GM12878 (cell line): Measurements from ENCODE around the gene PLA2G4E. TPM values are rescaled to one million over a fixed set of nuclear protein-coding genes. Genes with fewer than 3 reads are reported as not detected.
A peak's percentile ranks its signal among the peaks of the same experiment; 100 is the strongest.

Experiments used
- ATAC-seq: fragments of 200-7000 bp; cut with Tn5 transposase; 3 replicates; pipeline ENCODE4 v1.9.1; 2020; ENCODE audit warnings: mild to moderate bottlenecking, moderate library complexity
- BruUV-seq: library from RNA; stranded (reverse); fragments of 400-500 nt; replicated peaks from 2 replicates; lab custom pipeline; 2021; lab: Mats Ljungman, UMichigan
- CTCF ChIA-PET: fragments of 300-600 bp; sonication (Branson Sonifier 250); formaldehyde crosslinking; extraction: SDS; loops from one replicate; lab custom pipeline; 2021; ENCODE audit warnings: inconsistent platforms; lab: Yijun Ruan, JAX
- POLR2A ChIA-PET: fragments of 350-600 bp; formaldehyde crosslinking; extraction: SDS; loops from one replicate; lab custom pipeline; 2021; ENCODE audit warnings: inconsistent platforms; lab: Charles Lee
- RAD21 ChIA-PET: fragments of 300-600 bp; sonication (Branson Sonifier 250); formaldehyde crosslinking; loops from one replicate; lab custom pipeline; 2023; ENCODE audit warnings: antibody characterized with exemption; ENCODE audit not compliant: unreplicated experiment; lab: Charles Lee
- SMC1A ChIA-PET: fragments of 300-600 bp; sonication (Branson Sonifier 250); formaldehyde crosslinking; loops from one replicate; lab custom pipeline; 2023; ENCODE audit not compliant: unreplicated experiment, uncharacterized antibody; lab: Charles Lee
- DNase-seq: peaks from one replicate; pipeline ENCODE4 v3.0.0-alpha.2; 2011; ENCODE audit warnings: low read depth, low spot score
- FAIRE-seq: peaks from 3 replicates; lab custom pipeline; 2011; peaks lifted over from hg19 to GRCh38; lab: Jason Lieb, UNC
- H2AFZ ChIP-seq: 2 replicates; pipeline ENCODE4 v1.6.0; 2011; ENCODE audit warnings: low read depth, low read length, control low read depth; ENCODE audit not compliant: control insufficient read depth
- H3K27ac ChIP-seq: 2 replicates; pipeline ENCODE4 v1.5.1; 2011; ENCODE audit warnings: control low read depth; ENCODE audit not compliant: control insufficient read depth, insufficient read depth
- H3K27me3 ChIP-seq, 2 experiments: replicated peaks in 1 of 2; 2 replicates each; pipeline versions ENCODE4 v1.6.0 to v1.6.1; 2011; ENCODE audit warnings: low read length in 1 of 2; ENCODE audit not compliant: control insufficient read depth in 2 of 2, insufficient read depth in 2 of 2
- H3K36me3 ChIP-seq, 2 experiments: 2 replicates each; pipeline ENCODE4 v1.5.1; 2011; ENCODE audit warnings: low read length in 1 of 2; ENCODE audit not compliant: control insufficient read depth in 2 of 2, insufficient read depth in 2 of 2
- H3K4me1 ChIP-seq: 2 replicates; pipeline ENCODE4 v1.6.1; 2011; ENCODE audit warnings: mild to moderate bottlenecking, low read length, moderate library complexity, mixed read lengths; ENCODE audit not compliant: control insufficient read depth, insufficient read depth
- H3K4me2 ChIP-seq: 2 replicates; pipeline ENCODE4 v1.6.0; 2011; ENCODE audit warnings: control low read depth; ENCODE audit not compliant: control insufficient read depth, insufficient read depth
- H3K4me3 ChIP-seq: fragments of 200-600 bp; sonication (generic); 2 replicates; pipeline ENCODE4 v1.5.1; 2016
- H3K79me2 ChIP-seq: 2 replicates; pipeline ENCODE4 v1.6.0; 2011; ENCODE audit warnings: low read length; ENCODE audit not compliant: control insufficient read depth, insufficient read depth
- H3K9ac ChIP-seq: 2 replicates; pipeline ENCODE4 v1.8.0; 2011; ENCODE audit warnings: low read length, control low read depth, mixed read lengths; ENCODE audit not compliant: control insufficient read depth, insufficient read depth
- H3K9me3 ChIP-seq: replicated peaks from 3 replicates; pipeline ENCODE4 v1.5.1; 2011; ENCODE audit warnings: mild to moderate bottlenecking, low read length; ENCODE audit not compliant: control insufficient read depth, insufficient read depth
- H4K20me1 ChIP-seq: 2 replicates; pipeline ENCODE4 v1.6.0; 2011; ENCODE audit not compliant: control insufficient read depth, insufficient read depth
- ATF7 ChIP-seq: fragments of 450-650 bp; IDR thresholded peaks from 2 replicates; pipeline ENCODE4 v1.6.1; 2016; ENCODE audit warnings: low read depth, mild to moderate bottlenecking
- EED ChIP-seq: sonication (generic); IDR thresholded peaks from 2 replicates; pipeline ENCODE4 v1.6.1; 2016; ENCODE audit warnings: antibody characterized with exemption, low read depth
- HCFC1 ChIP-seq: fragments of 150-350 bp; IDR thresholded peaks from 2 replicates; pipeline ENCODE4 v1.6.1; 2014; ENCODE audit warnings: low read length
- IKZF2 ChIP-seq, 2 experiments: fragments of 450-650 bp; IDR thresholded peaks; 2 replicates each; pipeline ENCODE4 v1.6.1; 2017; ENCODE audit warnings: mild to moderate bottlenecking in 2 of 2, moderate library complexity in 2 of 2
- JUNB ChIP-seq: IDR thresholded peaks from 2 replicates; pipeline ENCODE4 v1.6.1; 2016; ENCODE audit warnings: antibody characterized with exemption, mild to moderate bottlenecking
- MEF2B ChIP-seq: fragments of 450-650 bp; IDR thresholded peaks from 2 replicates; pipeline ENCODE4 v1.6.1; 2018; ENCODE audit warnings: mild to moderate bottlenecking, moderate library complexity; ENCODE audit not compliant: partially characterized antibody, poor library complexity, severe bottlenecking
- PML ChIP-seq: IDR thresholded peaks from 2 replicates; pipeline ENCODE4 v1.6.1; 2012; ENCODE audit warnings: low read length, inconsistent platforms
- RUNX3 ChIP-seq: IDR thresholded peaks from 2 replicates; pipeline ENCODE4 v1.6.1; 2012; ENCODE audit warnings: low read length, inconsistent platforms
- WGBS: methylation state at CpG from one replicate; pipeline ENCODE4 v1.1.6; 2016; ENCODE audit warnings: low lambda C conversion rate; ENCODE audit not compliant: insufficient replicate concordance, insufficient coverage; ENCODE audit errors: missing lambda C conversion rate; 5-methylcytosine and 5-hydroxymethylcytosine counted together
- in situ Hi-C: fragments of 300-500 bp; cut with MboI; formaldehyde crosslinking; loops from 9 replicates; pipeline ENCODE4 v1.14.3; 2018; ENCODE audit warnings: mixed read lengths
- intact Hi-C: fragments of 100-400 bp; cut with micrococcal nuclease; formaldehyde crosslinking; loops from one replicate; pipeline ENCODE4 v1.14.2; 2022; ENCODE audit not compliant: unreplicated experiment
- polyA plus RNA-seq, 11 experiments: library from polyadenylated mRNA; depleted of rRNA in 4 of 11; unstranded in 6 of 11; stranded (reverse) in 5 of 11; fragments of >200 nt; fragmentation: Nextera tagmentation in 4 of 11; fragmentation: Illumina TruSeq in 1 of 11; extraction: Ambion mirVana in 4 of 11; extraction: Trizol in 1 of 11; gene quantifications; 1 replicate in 1 of 11; 2 replicates in 10 of 11; pipeline versions ENCODE4 v1.2.1 to v1.2.3, GENCODE V29; 2011 to 2016; ENCODE audit warnings: inconsistent platforms in 2 of 11, missing spikeins in 2 of 11, low read depth in 1 of 11
- total RNA-seq, 4 experiments: library from RNA; depleted of rRNA in 3 of 4; stranded (reverse); fragments of >200 nt in 3 of 4; fragmentation: Illumina TruSeq in 1 of 4; extraction: Trizol in 1 of 4; gene quantifications; 2 replicates each; pipeline versions ENCODE4 v1.2.1 to v1.2.3, GENCODE V29; 2013 to 2021
- TF ChIP-seq, protein P1 (sequence below): fragments of 450-650 bp; IDR thresholded peaks from 2 replicates; pipeline ENCODE4 v1.6.1; 2016; ENCODE audit warnings: mild to moderate bottlenecking
- TF ChIP-seq, protein P2 (sequence below): IDR thresholded peaks from 2 replicates; pipeline ENCODE4 v1.6.1; 2012; ENCODE audit warnings: low read depth, low read length, improper control_type of control experiment

The PLA2G4E gene
- total and polyA plus RNA-seq, 10 of the 15 experiments (the other 5 are each of a cell fraction or from before 2014, with no cell fraction given) = 0.05 to 0.32 (median 0.06) TPM; not detected in 5

DNA sequence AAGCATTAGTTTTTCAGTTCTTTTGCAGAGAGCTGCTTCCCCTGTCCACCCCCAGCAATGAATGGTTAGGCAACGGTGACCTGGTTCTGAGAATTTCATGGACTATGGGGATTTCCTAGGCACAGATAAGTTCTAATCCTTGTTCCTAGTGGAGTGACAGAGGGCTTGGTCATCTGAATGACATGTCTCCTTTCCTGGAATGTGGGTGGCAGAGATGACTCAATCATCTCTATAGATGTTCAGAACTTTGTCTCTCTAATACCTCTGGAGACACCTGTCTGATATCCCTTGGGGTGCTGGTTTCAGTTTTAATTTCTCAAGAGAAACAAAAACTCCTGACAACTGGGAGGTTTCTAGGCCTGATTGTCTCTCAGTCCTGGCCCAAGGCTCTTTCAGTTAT, 10.4 kb downstream of the PLA2G4E start:
- FAIRE-seq = peak; percentile 87
- Histone ChIP-seq H3K4me2 (peak overlapping the region; percentile 63; the same call in 1 of the 2 replicates), H3K4me3 (no peak overlapping the region)

More for the DNA sequence above, 10.4 kb downstream of the PLA2G4E start:
- H3K36me3 ChIP-seq = no peaks in the 10 kb centered on the region
- no peaks in the 10 kb centered on the region for H3K9me3 ChIP-seq
- DNase-seq (peak; percentile 50), ATAC-seq (peak; percentile 89)
- in situ Hi-C loops (no loop called here), intact Hi-C loops (no loop called here)
- WGBS = 5% methylated on average over 1 of the region's 1 CpG
- peaks cover 9% of the 10 kb centered on the region for H3K4me1 ChIP-seq
- no peaks in the 10 kb centered on the region for H3K27me3 ChIP-seq
- H2AFZ ChIP-seq = peak overlapping the region; percentile 85
- ChIA-PET SMC1A (no interaction called here), CTCF (no interaction called here), RAD21 (no interaction called here), POLR2A (no interaction called here)
- no peak overlapping the region for H3K27ac ChIP-seq
- no TSS peak for BruUV-seq
- no peak for TF ChIP-seq HCFC1
- peak; percentile 52 to 60; a peak in 3 of 4 replicates for TF ChIP-seq IKZF2 (IDR thresholded peaks at IDR 0.05)
- peak; percentile 73 for TF ChIP-seq EED
- 0 out of 2 replicates have a peak, but pooled peaks have one; percentile 21 for TF ChIP-seq ATF7
- TF ChIP-seq MEF2B = peak; percentile 88
- TF ChIP-seq, protein P1, sequence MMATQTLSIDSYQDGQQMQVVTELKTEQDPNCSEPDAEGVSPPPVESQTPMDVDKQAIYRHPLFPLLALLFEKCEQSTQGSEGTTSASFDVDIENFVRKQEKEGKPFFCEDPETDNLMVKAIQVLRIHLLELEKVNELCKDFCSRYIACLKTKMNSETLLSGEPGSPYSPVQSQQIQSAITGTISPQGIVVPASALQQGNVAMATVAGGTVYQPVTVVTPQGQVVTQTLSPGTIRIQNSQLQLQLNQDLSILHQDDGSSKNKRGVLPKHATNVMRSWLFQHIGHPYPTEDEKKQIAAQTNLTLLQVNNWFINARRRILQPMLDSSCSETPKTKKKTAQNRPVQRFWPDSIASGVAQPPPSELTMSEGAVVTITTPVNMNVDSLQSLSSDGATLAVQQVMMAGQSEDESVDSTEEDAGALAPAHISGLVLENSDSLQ = peak; percentile 68
- peak; percentile 24; the same call in 1 of the 2 replicates for TF ChIP-seq RUNX3
- TF ChIP-seq, protein P2, sequence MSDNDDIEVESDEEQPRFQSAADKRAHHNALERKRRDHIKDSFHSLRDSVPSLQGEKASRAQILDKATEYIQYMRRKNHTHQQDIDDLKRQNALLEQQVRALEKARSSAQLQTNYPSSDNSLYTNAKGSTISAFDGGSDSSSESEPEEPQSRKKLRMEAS = no peak
- TF ChIP-seq JUNB = peak; percentile 8; the same call in 1 of the 2 replicates
- no peak for TF ChIP-seq PML
- H3K79me2 ChIP-seq = no peaks in the 10 kb centered on the region
- peak overlapping the region; percentile 10; the same call in 1 of the 2 replicates for H3K9ac ChIP-seq
- H4K20me1 ChIP-seq = no peaks in the 10 kb centered on the region
